ENCODE results near the gene BAIAP2.
"Not testable (repeated sequence)": the region's sequence is repeated elsewhere in the genome, so short reads cannot be mapped to it uniquely, and the experiment has no call there.

The BAIAP2 gene

GRCh38 chr17:81065500-81065899, 30.5 kb downstream of the BAIAP2 start:
- in situ Hi-C loops (cut with HindIII; ENCODE audit: low sequenced_read_pairs), result no loop called here

- in situ Hi-C loops (cut with HindIII; ENCODE audit: low sequenced_read_pairs), result no loop called here
These were observed 31.1 kb downstream of the BAIAP2 start for GRCh38 chr17:81066072-81066471.

- in situ Hi-C loops (cut with HindIII; ENCODE audit: low sequenced_read_pairs), result no loop called here
These were observed 31.9 kb downstream of the BAIAP2 start for GRCh38 chr17:81066771-81067315.

GRCh38 chr17:81067391-81067811, 32.5 kb downstream of the BAIAP2 start:
- in situ Hi-C loops (cut with HindIII; ENCODE audit: low sequenced_read_pairs), result no loop called here

GRCh38 chr17:81068411-81069134, 33.6 kb downstream of the BAIAP2 start:
- in situ Hi-C loops (cut with HindIII; ENCODE audit: low sequenced_read_pairs), result no loop called here

- in situ Hi-C loops (cut with HindIII; ENCODE audit: low sequenced_read_pairs), result no loop called here
These were observed 34.2 kb downstream of the BAIAP2 start for GRCh38 chr17:81069135-81069645.

- in situ Hi-C loops (cut with HindIII; ENCODE audit: low sequenced_read_pairs), result no loop called here
These were observed 35.7 kb downstream of the BAIAP2 start for GRCh38 chr17:81070541-81071246.

GRCh38 chr17:81071761-81072741, 37.1 kb downstream of the BAIAP2 start:
- in situ Hi-C loops (cut with HindIII; ENCODE audit: low sequenced_read_pairs), result no loop called here

GRCh38 chr17:81073967-81074839, 39.3 kb downstream of the BAIAP2 start:
- in situ Hi-C loops (cut with HindIII; ENCODE audit: low sequenced_read_pairs), result no loop called here

GRCh38 chr17:81074875-81075274, 39.9 kb downstream of the BAIAP2 start:
- in situ Hi-C loops (cut with HindIII; ENCODE audit: low sequenced_read_pairs), result no loop called here

GRCh38 chr17:81075307-81075706, 40.4 kb downstream of the BAIAP2 start:
- in situ Hi-C loops (cut with HindIII; ENCODE audit: low sequenced_read_pairs), result no loop called here

GRCh38 chr17:81076141-81076679, 41.3 kb downstream of the BAIAP2 start:
- in situ Hi-C loops (cut with HindIII; ENCODE audit: low sequenced_read_pairs), result no loop called here

- in situ Hi-C loops (cut with HindIII; ENCODE audit: low sequenced_read_pairs), result not testable (repeated sequence)
These were observed 43.3 kb downstream of the BAIAP2 start for GRCh38 chr17:81078026-81078913.

- in situ Hi-C loops (cut with HindIII; ENCODE audit: low sequenced_read_pairs), result no loop called here
These were observed 45.1 kb downstream of the BAIAP2 start for GRCh38 chr17:81080019-81080418.

- in situ Hi-C loops (cut with HindIII; ENCODE audit: low sequenced_read_pairs), result no loop called here
These were observed 46.5 kb downstream of the BAIAP2 start for GRCh38 chr17:81081222-81082176.

GRCh38 chr17:81082177-81083073, 47.5 kb downstream of the BAIAP2 start:
- in situ Hi-C loops (cut with HindIII; ENCODE audit: low sequenced_read_pairs), result no loop called here

Data from endothelial cell of hepatic sinusoid (primary cell).